ENCODE measurements around the gene IRF5.

IRF5 gene

GRCh38 chr7:128932862-128933179 lies 4.9 kb upstream of the IRF5 start:
- Histone ChIP-seq H3K9me3 (no peaks in the 10 kb centered on the region), H3K4me3 (no peak overlapping the region), H3K36me3 (replicated peaks) (no peaks in the 10 kb centered on the region), H3K4me1 (no peaks in the 10 kb centered on the region), H3K27me3 (ENCODE audit: low read depth) (no peaks in the 10 kb centered on the region)
- no peak for DNase-seq (ENCODE audit: low spot score in 2 of 2)
- in situ Hi-C loops (cut with MboI; ENCODE audit: low sequenced_read_pairs), result no loop called here

GRCh38 chr7:128933180-128933891 lies 4.4 kb upstream of the IRF5 start:
- DNase-seq (ENCODE audit: low spot score in 2 of 2), result no peak
- H3K36me3 ChIP-seq (replicated peaks), result no peaks in the 10 kb centered on the region

GRCh38 chr7:128934361-128935341 lies 3.1 kb upstream of the IRF5 start:
- Histone ChIP-seq H3K4me1 (no peaks in the 10 kb centered on the region), H3K27me3 (ENCODE audit: low read depth) (no peaks in the 10 kb centered on the region), H3K9me3 (no peaks in the 10 kb centered on the region), H3K4me3 (no peak overlapping the region), H3K36me3 (replicated peaks) (no peaks in the 10 kb centered on the region)
- no peak for DNase-seq (ENCODE audit: low spot score in 2 of 2)
- in situ Hi-C loops (cut with MboI; ENCODE audit: low sequenced_read_pairs), result no loop called here

More at GRCh38 chr7:128933180-128933891, 4.4 kb upstream of the IRF5 start:
- Histone ChIP-seq H3K4me3 (no peak overlapping the region), H3K9me3 (no peaks in the 10 kb centered on the region), H3K4me1 (no peaks in the 10 kb centered on the region), H3K27me3 (ENCODE audit: low read depth) (no peaks in the 10 kb centered on the region)
- in situ Hi-C loops (cut with MboI; ENCODE audit: low sequenced_read_pairs), result no loop called here

DNA sequence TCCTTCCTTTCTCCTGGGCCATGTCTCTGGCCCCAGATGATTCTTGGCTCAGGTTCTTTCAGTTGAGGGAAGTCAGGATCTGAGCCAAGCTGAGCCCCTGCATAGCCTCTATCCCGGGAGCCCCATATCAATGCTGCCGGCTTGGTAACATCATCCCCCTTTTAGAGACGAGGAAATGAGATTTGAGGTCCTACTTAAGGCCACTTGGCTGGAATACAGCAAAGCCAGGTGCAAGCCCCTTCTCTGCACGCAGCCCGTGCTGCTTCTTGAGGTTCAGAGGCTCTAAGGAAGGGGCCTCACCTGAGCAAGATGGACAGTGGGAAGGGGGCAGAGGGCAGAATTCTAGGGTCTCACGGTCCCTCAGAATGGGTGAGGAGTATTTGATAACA lies 2.4 kb upstream of the IRF5 start:
- no peaks in the 10 kb centered on the region for H3K4me1 ChIP-seq

GRCh38 chr7:128936798-128937197 lies 929 bp upstream of the IRF5 start:
- in situ Hi-C loops (cut with MboI; ENCODE audit: low sequenced_read_pairs), result no loop called here
- no peaks in the 10 kb centered on the region for H3K9me3 ChIP-seq
- H3K27me3 ChIP-seq (ENCODE audit: low read depth), result no peaks in the 10 kb centered on the region
- H3K36me3 ChIP-seq (replicated peaks), result no peaks in the 10 kb centered on the region
- DNase-seq (ENCODE audit: low spot score in 2 of 2), result no peak
- no peak overlapping the region for H3K4me3 ChIP-seq
- no peaks in the 10 kb centered on the region for H3K4me1 ChIP-seq

More for the DNA sequence above, 2.4 kb upstream of the IRF5 start:
- no peak for DNase-seq (ENCODE audit: low spot score in 2 of 2)
- no peaks in the 10 kb centered on the region for H3K27me3 ChIP-seq (ENCODE audit: low read depth)
- no peaks in the 10 kb centered on the region for H3K36me3 ChIP-seq (replicated peaks)
- in situ Hi-C loops (cut with MboI; ENCODE audit: low sequenced_read_pairs), result no loop called here
- H3K9me3 ChIP-seq, result no peaks in the 10 kb centered on the region
- H3K4me3 ChIP-seq, result no peak overlapping the region

DNA sequence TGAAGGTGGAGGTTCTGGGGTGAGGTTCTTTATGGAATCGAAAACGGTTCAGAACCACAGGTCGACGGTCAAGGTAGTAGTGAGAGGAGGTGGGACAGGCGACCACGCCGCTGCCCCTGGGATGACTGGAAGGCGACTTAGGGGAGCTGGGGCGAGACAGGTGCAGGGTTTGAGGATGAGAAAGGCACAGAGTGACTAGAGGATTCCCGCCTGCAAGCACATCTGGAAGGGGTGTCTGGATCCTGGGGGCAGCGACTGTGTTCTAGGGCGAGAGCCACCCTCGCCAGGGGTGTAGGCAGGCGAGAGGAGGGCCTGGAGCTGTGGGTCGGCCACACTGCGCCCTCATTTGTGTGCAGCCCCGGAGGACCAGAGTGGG lies 468 bp upstream of the IRF5 start:
- H3K9me3 ChIP-seq, result no peaks in the 10 kb centered on the region
- peak overlapping the region; percentile 51 for H3K4me3 ChIP-seq
- H3K36me3 ChIP-seq (replicated peaks), result no peaks in the 10 kb centered on the region
- H3K4me1 ChIP-seq, result no peaks in the 10 kb centered on the region
- DNase-seq (ENCODE audit: low spot score in 2 of 2), result no peak
- in situ Hi-C loops (cut with MboI; ENCODE audit: low sequenced_read_pairs), result no loop called here
- no peaks in the 10 kb centered on the region for H3K27me3 ChIP-seq (ENCODE audit: low read depth)

GRCh38 chr7:128938544-128939074 lies 882 bp downstream of the IRF5 start:
- Histone ChIP-seq H3K9me3 (no peaks in the 10 kb centered on the region), H3K4me1 (no peaks in the 10 kb centered on the region), H3K4me3 (peak overlapping the region; percentile 51), H3K36me3 (replicated peaks) (no peaks in the 10 kb centered on the region), H3K27me3 (ENCODE audit: low read depth) (no peaks in the 10 kb centered on the region)
- peak in 1 of 2 experiments; percentile 50 for DNase-seq (ENCODE audit: low spot score in 2 of 2)
- in situ Hi-C loops (cut with MboI; ENCODE audit: low sequenced_read_pairs), result no loop called here

DNA sequence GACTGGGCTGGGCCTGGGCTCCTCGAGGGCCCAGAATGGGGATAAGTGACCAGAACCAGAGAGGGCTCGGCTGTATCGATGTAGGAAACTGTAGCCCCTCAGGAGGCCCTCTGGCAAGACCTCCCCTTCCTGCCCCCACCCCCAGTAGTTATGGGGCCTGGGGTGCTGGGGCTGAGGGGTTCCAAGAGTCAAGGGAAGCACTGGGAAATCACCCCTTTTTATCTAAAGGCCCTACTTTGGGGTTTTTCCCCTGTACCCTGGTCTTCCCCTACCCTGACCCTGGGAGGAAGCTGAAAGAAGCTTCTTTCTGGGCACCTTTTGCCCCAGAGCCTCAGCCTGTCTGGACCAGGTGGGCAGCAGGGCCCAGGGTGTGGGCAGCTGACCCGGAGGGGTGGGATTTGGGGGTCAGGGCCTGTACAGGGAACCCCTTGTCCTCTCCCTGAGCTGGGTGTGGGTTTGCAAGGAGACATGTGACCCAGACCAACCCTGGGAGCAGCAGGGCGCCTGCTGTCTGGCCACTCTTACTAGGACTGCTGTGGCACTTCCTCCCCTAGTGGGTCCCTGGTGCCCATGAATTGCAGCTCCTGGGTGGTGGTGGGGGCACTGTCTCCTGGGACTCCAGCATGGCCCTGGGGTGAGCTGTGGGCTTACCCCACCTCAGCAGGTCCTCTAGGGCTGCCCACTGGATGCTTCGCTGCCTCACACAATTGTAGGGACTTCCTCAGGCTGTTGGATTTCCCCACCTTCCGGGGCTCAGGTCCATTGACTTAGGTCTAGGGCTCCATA lies 1.5 kb downstream of the IRF5 start:
- Histone ChIP-seq H3K9me3 (no peaks in the 10 kb centered on the region), H3K4me3 (no peak overlapping the region), H3K4me1 (no peaks in the 10 kb centered on the region), H3K27me3 (ENCODE audit: low read depth) (no peaks in the 10 kb centered on the region), H3K36me3 (replicated peaks) (no peaks in the 10 kb centered on the region)
- DNase-seq (ENCODE audit: low spot score in 2 of 2), result no peak
- in situ Hi-C loops (cut with MboI; ENCODE audit: low sequenced_read_pairs), result no loop called here

DNA sequence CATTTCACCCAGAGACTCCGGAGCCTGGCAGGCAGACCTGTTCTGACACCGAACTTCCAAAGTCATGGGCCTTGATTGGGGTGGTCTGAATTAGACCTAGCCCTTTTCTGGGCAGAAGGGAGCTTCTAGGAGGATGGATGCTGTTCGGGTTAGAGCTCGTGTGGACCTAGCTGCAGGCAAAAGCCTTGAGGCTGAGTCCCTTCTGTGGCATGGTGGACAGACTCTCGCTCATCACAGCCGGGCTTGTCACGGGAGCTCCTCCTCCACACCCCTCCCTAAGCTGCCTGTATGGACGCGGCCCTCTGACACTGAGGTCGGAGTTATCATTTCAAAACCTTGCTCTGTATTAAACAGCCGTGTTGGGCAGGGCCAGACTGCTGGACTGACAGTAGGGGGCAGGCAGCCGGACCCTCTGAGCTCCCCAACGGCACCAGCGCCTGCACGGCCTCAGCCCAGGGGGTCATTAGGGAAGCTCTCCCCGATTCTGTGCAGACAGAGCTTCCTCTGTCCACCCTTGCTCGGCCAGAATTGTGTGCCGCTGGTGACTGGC lies 2.2 kb downstream of the IRF5 start:
- in situ Hi-C loops (cut with MboI; ENCODE audit: low sequenced_read_pairs), result no loop called here
- Histone ChIP-seq H3K4me3 (no peak overlapping the region), H3K27me3 (ENCODE audit: low read depth) (no peaks in the 10 kb centered on the region)

GRCh38 chr7:128940494-128941322 lies 3.0 kb downstream of the IRF5 start:
- no peak overlapping the region for H3K4me3 ChIP-seq
- H3K9me3 ChIP-seq, result no peaks in the 10 kb centered on the region
- H3K4me1 ChIP-seq, result no peaks in the 10 kb centered on the region
- in situ Hi-C loops (cut with MboI; ENCODE audit: low sequenced_read_pairs), result no loop called here
- no peak for DNase-seq (ENCODE audit: low spot score in 2 of 2)
- H3K36me3 ChIP-seq (replicated peaks), result no peaks in the 10 kb centered on the region
- no peaks in the 10 kb centered on the region for H3K27me3 ChIP-seq (ENCODE audit: low read depth)

More for the DNA sequence above, 2.2 kb downstream of the IRF5 start:
- Histone ChIP-seq H3K4me1 (no peaks in the 10 kb centered on the region), H3K9me3 (no peaks in the 10 kb centered on the region), H3K36me3 (replicated peaks) (no peaks in the 10 kb centered on the region)
- no peak for DNase-seq (ENCODE audit: low spot score in 2 of 2)

GRCh38 chr7:128941323-128941890 lies 3.7 kb downstream of the IRF5 start:
- Histone ChIP-seq H3K27me3 (ENCODE audit: low read depth) (no peaks in the 10 kb centered on the region), H3K4me3 (no peak overlapping the region), H3K9me3 (no peaks in the 10 kb centered on the region), H3K36me3 (replicated peaks) (no peaks in the 10 kb centered on the region), H3K4me1 (no peaks in the 10 kb centered on the region)
- DNase-seq (ENCODE audit: low spot score in 2 of 2), result no peak
- in situ Hi-C loops (cut with MboI; ENCODE audit: low sequenced_read_pairs), result no loop called here

- Histone ChIP-seq H3K27me3 (ENCODE audit: low read depth) (no peaks in the 10 kb centered on the region), H3K4me1 (no peaks in the 10 kb centered on the region), H3K36me3 (replicated peaks) (no peaks in the 10 kb centered on the region), H3K4me3 (no peak overlapping the region), H3K9me3 (no peaks in the 10 kb centered on the region)
- in situ Hi-C loops (cut with MboI; ENCODE audit: low sequenced_read_pairs), result no loop called here
- no peak for DNase-seq (ENCODE audit: low spot score in 2 of 2)
Observed at GRCh38 chr7:128941946-128942526, 4.3 kb downstream of the IRF5 start.
